Naive B cell (primary cell): ENCODE results near the gene DDIT4. TPM values are rescaled to one million over a fixed set of nuclear protein-coding genes. Genes with fewer than 3 reads are reported as not detected.
A peak's percentile ranks its signal among the peaks of the same experiment; 100 is the strongest.

Experiments
- ATAC-seq, 2 donors: fragments of 150-1000 bp; cut with Tn5 transposase; 2 replicates each; pipeline ENCODE4 v1.10.0; 2021; ENCODE audit warnings: low read depth in 2 of 2, mild to moderate bottlenecking in 2 of 2, moderate library complexity in 2 of 2
- DNase-seq: peaks from one replicate; pipeline ENCODE4 v3.0.0; 2022
- H3K27ac Mint-ChIP-seq, 6 donors: one replicate each; pipeline ENCODE4 v1.8.0; 2020 to 2022; ENCODE audit warnings: mild to moderate bottlenecking in 6 of 6, mixed read lengths in 6 of 6, moderate library complexity in 5 of 6, inconsistent platforms in 2 of 6
- H3K27me3 Mint-ChIP-seq, 3 donors: one replicate each; pipeline ENCODE4 v1.8.0; 2021 to 2022; ENCODE audit warnings: mixed read lengths in 3 of 3, mild to moderate bottlenecking in 1 of 3
- H3K36me3 Mint-ChIP-seq, 2 donors: one replicate each; pipeline ENCODE4 v1.8.0; 2020 to 2022; ENCODE audit warnings: mixed read lengths in 2 of 2, inconsistent platforms in 1 of 2, mild to moderate bottlenecking in 1 of 2
- H3K4me1 Mint-ChIP-seq, 3 donors: one replicate each; pipeline ENCODE4 v1.8.0; 2020 to 2022; ENCODE audit warnings: mixed read lengths in 3 of 3, inconsistent platforms in 1 of 3, mild to moderate bottlenecking in 1 of 3, moderate library complexity in 1 of 3
- H3K4me3 Mint-ChIP-seq, 8 donors: one replicate each; pipeline ENCODE4 v1.8.0; 2020 to 2022; ENCODE audit warnings: mild to moderate bottlenecking in 8 of 8, mixed read lengths in 8 of 8, moderate library complexity in 8 of 8, inconsistent platforms in 2 of 8
- H3K9me3 Mint-ChIP-seq, 7 donors: one replicate each; pipeline ENCODE4 v1.8.0; 2020 to 2022; ENCODE audit warnings: mixed read lengths in 7 of 7, mild to moderate bottlenecking in 5 of 7, inconsistent platforms in 2 of 7, moderate library complexity in 1 of 7
- polyA plus RNA-seq, 6 donors: library from polyadenylated mRNA; unstranded; fragments of 300-500 nt; fragmentation: Illumina TruSeq; gene quantifications; one replicate each; pipeline ENCODE4 v1.2.3, GENCODE V29; 2021; ENCODE audit warnings: low read depth in 6 of 6

Gene DDIT4
- polyA plus RNA-seq, 6 donors from 2014 or later: 22.6 to 124 (median 78.2) TPM

GRCh38 chr10:72254813-72255568 lies 18.7 kb upstream of the DDIT4 start:
- H3K27ac Mint-ChIP-seq: peak overlapping the region; percentile 8 to 93 (median 87)
- DNase-seq: no peak
- H3K36me3 Mint-ChIP-seq: no peaks in the 10 kb centered on the region
- peak overlapping the region; percentile 27 to 83 (median 78) for H3K4me3 Mint-ChIP-seq
- peak; percentile 44 to 45 for ATAC-seq
- peaks cover 58 to 85% (median 82%) of the 10 kb centered on the region in 3 donors for H3K4me1 Mint-ChIP-seq
- no peaks in the 10 kb centered on the region for H3K9me3 Mint-ChIP-seq
- no peaks in the 10 kb centered on the region for H3K27me3 Mint-ChIP-seq

- H3K4me3 Mint-ChIP-seq: peak overlapping the region in 5 of 8 donors; percentile 25 to 89 (median 62)
- H3K27me3 Mint-ChIP-seq: no peaks in the 10 kb centered on the region
- ATAC-seq (no peak), DNase-seq (no peak)
- no peaks in the 10 kb centered on the region for H3K9me3 Mint-ChIP-seq
- no peaks in the 10 kb centered on the region for H3K36me3 Mint-ChIP-seq
- peak overlapping the region in 4 of 6 donors; percentile 1 to 91 (median 84) for H3K27ac Mint-ChIP-seq
- H3K4me1 Mint-ChIP-seq: peaks cover 62 to 84% (median 84%) of the 10 kb centered on the region in 3 donors
These were observed 17.6 kb upstream of the DDIT4 start for GRCh38 chr10:72255977-72256729.

- peaks cover 60 to 83% (median 80%) of the 10 kb centered on the region in 3 donors for H3K4me1 Mint-ChIP-seq
- no peaks in the 10 kb centered on the region for H3K36me3 Mint-ChIP-seq
- DNase-seq: peak; percentile 50
- peak; percentile 55 to 65 for ATAC-seq
- H3K27ac Mint-ChIP-seq: peak overlapping the region; percentile 85 to 97 (median 93)
- no peaks in the 10 kb centered on the region for H3K9me3 Mint-ChIP-seq
- H3K4me3 Mint-ChIP-seq: peak overlapping the region; percentile 45 to 89 (median 68)
- H3K27me3 Mint-ChIP-seq: no peaks in the 10 kb centered on the region
These were observed 16.5 kb upstream of the DDIT4 start for GRCh38 chr10:72257051-72257892.

DNA sequence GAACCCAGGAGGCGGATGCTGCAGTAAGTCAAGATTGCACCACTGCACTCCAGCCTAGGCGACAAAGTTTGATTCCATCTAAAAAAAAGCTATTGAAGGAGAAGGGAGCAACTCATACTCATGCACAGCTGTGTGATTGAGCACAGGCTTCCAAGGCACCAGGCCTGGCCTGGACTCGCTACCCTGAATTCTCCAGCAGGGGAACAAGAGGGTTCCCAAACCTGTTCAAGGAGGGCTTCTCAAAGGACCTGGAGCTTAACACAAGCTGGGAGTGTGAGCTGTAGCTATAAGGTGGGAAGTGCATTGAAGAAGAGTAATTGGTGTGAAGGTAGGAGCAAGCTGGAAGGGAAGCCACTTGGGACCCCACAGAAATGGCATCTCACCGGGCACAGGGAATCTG lies 15.1 kb upstream of the DDIT4 start:
- DNase-seq (no peak), ATAC-seq (no peak)
- Mint-ChIP-seq H3K27me3 (no peaks in the 10 kb centered on the region), H3K4me3 (peak overlapping the region in 5 of 8 donors; percentile 38 to 76 (median 52)), H3K27ac (peak overlapping the region in 2 of 6 donors; percentile 53 to 83), H3K4me1 (peaks cover 53 to 74% (median 68%) of the 10 kb centered on the region in 3 donors), H3K36me3 (no peaks in the 10 kb centered on the region), H3K9me3 (no peaks in the 10 kb centered on the region)

DNA sequence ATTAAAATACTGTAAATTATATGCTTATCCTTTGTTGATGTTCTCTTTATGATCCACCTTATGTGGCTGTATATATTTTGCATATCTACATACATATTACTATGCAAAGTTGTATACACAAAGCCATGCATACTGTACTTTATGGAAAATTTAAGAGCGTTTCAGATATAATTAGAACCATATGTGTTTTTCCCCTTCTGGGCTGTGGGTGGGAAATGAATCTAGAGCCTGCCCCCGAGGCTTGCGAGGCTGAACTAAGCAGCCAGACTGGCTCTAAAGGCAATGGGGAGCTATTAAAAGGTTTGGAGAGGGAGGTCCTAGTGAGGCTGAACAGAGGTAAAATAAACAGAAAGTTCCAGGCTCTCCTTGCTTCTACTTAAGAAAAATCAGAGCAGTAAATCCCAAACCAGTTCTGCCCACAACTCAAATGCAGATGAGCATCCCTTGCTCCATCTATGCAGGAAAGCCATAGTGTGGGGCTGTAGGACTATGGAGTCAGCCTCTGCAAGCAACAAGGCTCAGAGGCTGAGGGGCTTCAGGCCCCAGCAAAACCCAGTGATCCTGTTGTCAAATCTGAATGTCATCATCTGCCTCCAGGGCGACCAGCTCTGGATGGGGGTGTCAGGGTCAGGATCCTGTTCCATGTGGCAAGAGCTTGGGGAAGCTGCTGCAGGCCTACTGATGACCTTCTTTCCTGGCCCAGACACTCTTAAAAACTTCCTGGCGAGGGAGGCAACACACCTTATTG lies 14.1 kb upstream of the DDIT4 start:
- ATAC-seq: no peak
- Mint-ChIP-seq H3K4me3 (peak overlapping the region; percentile 79 to 96 (median 90)), H3K27ac (peak overlapping the region in 5 of 6 donors; percentile 56 to 93 (median 86)), H3K4me1 (peaks cover 55 to 76% (median 70%) of the 10 kb centered on the region in 3 donors), H3K9me3 (no peaks in the 10 kb centered on the region), H3K36me3 (no peaks in the 10 kb centered on the region), H3K27me3 (no peaks in the 10 kb centered on the region)
- no peak for DNase-seq

DNA sequence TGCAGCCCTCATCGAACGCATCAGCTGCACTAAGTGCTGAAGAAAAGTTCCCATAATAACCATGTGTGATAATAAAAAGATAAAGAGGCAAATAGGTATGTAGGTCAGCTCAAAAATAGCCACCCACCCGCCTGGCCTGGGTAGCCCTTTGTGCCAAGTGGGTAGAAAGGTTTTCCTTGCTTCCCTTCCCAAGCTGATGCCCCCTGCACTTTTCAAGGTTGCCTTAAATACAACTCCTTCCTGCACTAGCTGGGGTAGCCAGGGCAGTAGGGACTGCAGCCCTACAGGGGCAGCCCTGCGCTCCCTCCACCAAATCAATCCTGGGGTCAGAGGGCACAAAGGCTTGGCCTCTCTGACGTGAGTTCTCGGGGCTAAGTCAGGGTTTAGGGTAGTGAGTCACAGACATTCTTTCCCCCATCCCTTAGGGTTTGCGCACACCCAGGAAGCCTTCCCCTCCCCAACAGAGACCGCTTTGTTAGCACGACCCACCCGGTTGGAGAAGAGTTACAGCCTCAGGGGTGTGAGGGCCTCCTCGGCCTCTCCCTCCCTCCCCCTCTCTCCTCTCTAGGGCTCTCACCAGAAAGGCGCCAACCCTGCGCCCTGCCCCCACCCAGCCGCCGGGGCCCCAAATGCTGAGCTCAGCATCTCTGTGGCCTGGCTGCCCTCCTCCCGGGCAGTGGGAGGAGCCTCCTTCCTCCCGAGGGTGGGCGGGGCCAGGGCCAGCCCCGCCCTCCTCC lies 13.3 kb upstream of the DDIT4 start:
- Mint-ChIP-seq H3K9me3 (no peaks in the 10 kb centered on the region), H3K27ac (peak overlapping the region; percentile 80 to 93 (median 88)), H3K4me3 (peak overlapping the region; percentile 79 to 96 (median 91)), H3K36me3 (no peaks in the 10 kb centered on the region), H3K27me3 (no peaks in the 10 kb centered on the region), H3K4me1 (peaks cover 48 to 72% (median 62%) of the 10 kb centered on the region in 3 donors)
- ATAC-seq: peak; percentile 71 to 73
- peak; percentile 52 for DNase-seq

- Mint-ChIP-seq H3K4me1 (peaks cover 44 to 72% (median 54%) of the 10 kb centered on the region in 3 donors), H3K4me3 (peak overlapping the region; percentile 79 to 96 (median 91)), H3K27ac (peak overlapping the region; percentile 57 to 93 (median 88)), H3K36me3 (no peaks in the 10 kb centered on the region), H3K9me3 (no peaks in the 10 kb centered on the region), H3K27me3 (no peaks in the 10 kb centered on the region)
- DNase-seq (peak; percentile 49), ATAC-seq (peak; percentile 29 to 38)
These were observed 12.5 kb upstream of the DDIT4 start for GRCh38 chr10:72260976-72261783.

- no peaks in the 10 kb centered on the region for H3K36me3 Mint-ChIP-seq
- ATAC-seq: no peak
- H3K4me1 Mint-ChIP-seq: peaks cover 40 to 65% (median 47%) of the 10 kb centered on the region in 3 donors
- peak overlapping the region in 2 of 6 donors; percentile 33 to 91 for H3K27ac Mint-ChIP-seq
- DNase-seq: no peak
- H3K27me3 Mint-ChIP-seq: no peaks in the 10 kb centered on the region
- peak overlapping the region in 7 of 8 donors; percentile 72 to 96 (median 90) for H3K4me3 Mint-ChIP-seq
- no peaks in the 10 kb centered on the region for H3K9me3 Mint-ChIP-seq
These were observed 11.8 kb upstream of the DDIT4 start for GRCh38 chr10:72261784-72262404.

GRCh38 chr10:72263613-72264241 lies 10.0 kb upstream of the DDIT4 start:
- peak overlapping the region in 2 of 6 donors; percentile 58 to 91 for H3K27ac Mint-ChIP-seq
- peaks cover 32 to 58% (median 35%) of the 10 kb centered on the region in 3 donors for H3K4me1 Mint-ChIP-seq
- H3K27me3 Mint-ChIP-seq: no peaks in the 10 kb centered on the region
- ATAC-seq (no peak), DNase-seq (no peak)
- peak overlapping the region in 2 of 8 donors; percentile 14 to 63 for H3K4me3 Mint-ChIP-seq
- H3K9me3 Mint-ChIP-seq: no peaks in the 10 kb centered on the region
- H3K36me3 Mint-ChIP-seq: no peaks in the 10 kb centered on the region

DNA sequence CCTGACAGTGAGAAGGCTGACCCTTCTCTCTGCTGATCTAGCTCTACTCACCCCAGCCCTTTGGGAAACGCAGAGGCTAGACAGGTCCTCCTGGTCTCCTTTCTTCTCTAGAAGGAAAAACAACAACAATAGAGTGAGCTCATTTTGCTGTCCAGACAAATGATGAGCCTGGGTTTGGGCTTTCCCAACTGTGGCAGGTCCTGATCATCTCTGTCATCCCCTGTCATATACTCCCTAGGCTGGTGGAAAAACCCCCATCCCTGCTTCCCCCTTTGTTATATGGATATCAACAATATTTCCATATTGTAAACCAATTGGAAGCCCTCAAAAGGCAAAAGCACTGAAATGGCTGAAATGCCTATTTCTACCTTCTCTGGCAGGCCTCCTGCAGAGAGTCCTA lies 9.2 kb upstream of the DDIT4 start:
- Mint-ChIP-seq H3K9me3 (no peaks in the 10 kb centered on the region), H3K27ac (peak overlapping the region in 2 of 6 donors; percentile 21 to 59), H3K27me3 (no peaks in the 10 kb centered on the region), H3K4me3 (no peak overlapping the region), H3K36me3 (no peaks in the 10 kb centered on the region), H3K4me1 (peaks cover 27 to 57% (median 37%) of the 10 kb centered on the region in 3 donors)
- ATAC-seq: no peak
- DNase-seq: no peak

DNA sequence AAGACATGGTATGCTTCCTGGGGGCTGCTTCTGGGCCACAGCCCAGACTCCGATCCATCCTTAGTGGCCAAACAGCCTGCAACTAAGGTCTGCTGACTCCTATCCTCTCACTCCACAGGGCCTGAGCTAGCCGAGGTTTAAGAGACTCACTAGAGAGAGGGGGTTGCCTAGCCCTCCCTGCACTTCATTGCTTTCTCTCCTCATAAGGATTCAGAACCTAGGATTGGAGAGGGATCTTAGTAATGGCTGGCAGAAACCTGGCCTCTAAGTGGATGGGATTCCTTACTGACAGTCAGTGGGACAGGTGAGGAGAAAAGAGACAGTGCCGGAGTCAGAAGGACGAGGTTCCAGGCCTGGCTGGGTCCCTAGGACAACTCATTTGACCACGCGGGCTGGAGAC lies 8.2 kb upstream of the DDIT4 start:
- H3K27me3 Mint-ChIP-seq: no peaks in the 10 kb centered on the region
- H3K4me1 Mint-ChIP-seq: peaks cover 21 to 49% (median 31%) of the 10 kb centered on the region in 3 donors

More for the DNA sequence above, 8.2 kb upstream of the DDIT4 start:
- ATAC-seq (no peak), DNase-seq (no peak)
- Mint-ChIP-seq H3K4me3 (peak overlapping the region in 1 of 8 donors; percentile 49), H3K27ac (no peak overlapping the region), H3K9me3 (no peaks in the 10 kb centered on the region), H3K36me3 (no peaks in the 10 kb centered on the region)
